Cardiac muscle cell (in vitro differentiated cells and primary cell): Measurements from ENCODE around the gene NYNRIN. TPM values are rescaled to one million over a fixed set of nuclear protein-coding genes. Genes with fewer than 3 reads are reported as not detected.
"Not testable (repeated sequence)": the region's sequence is repeated elsewhere in the genome, so short reads cannot be mapped to it uniquely, and the experiment has no call there.

Experiments
- DNase-seq, 2 donors: peaks; one replicate each; pipeline versions ENCODE4 v3.0.0 to v3.0.0-alpha.2; 2010 to 2017; ENCODE audit warnings: low read depth in 1 of 2, low spot score in 1 of 2
- H3K27ac ChIP-seq: fragments of 200-600 bp; sonication (generic); 2 replicates; pipeline ENCODE4 v1.5.1; 2016
- H3K27me3 ChIP-seq: fragments of 200-600 bp; sonication (generic); 2 replicates; pipeline ENCODE4 v1.6.0; 2016; ENCODE audit warnings: control low read depth
- H3K36me3 ChIP-seq: fragments of 200-600 bp; sonication (generic); 2 replicates; pipeline ENCODE4 v1.5.1; 2016; ENCODE audit warnings: control low read depth
- H3K4me1 ChIP-seq: fragments of 200-600 bp; sonication (generic); 2 replicates; pipeline ENCODE4 v1.8.1; 2017; ENCODE audit warnings: low read depth, mild to moderate bottlenecking, mixed run types
- H3K4me3 ChIP-seq: fragments of 200-600 bp; sonication (generic); 2 replicates; pipeline ENCODE4 v1.5.1; 2016; ENCODE audit warnings: mild to moderate bottlenecking
- H3K9me3 ChIP-seq: fragments of 200-600 bp; sonication (generic); 2 replicates; pipeline ENCODE4 v1.5.1; 2017; ENCODE audit warnings: low read depth, mild to moderate bottlenecking, control low read depth
- polyA plus RNA-seq: library from polyadenylated mRNA; unstranded; fragments of >200 nt; fragmentation: Nextera tagmentation; extraction: Ambion mirVana; gene quantifications from 2 replicates; pipeline ENCODE4 v1.2.1, GENCODE V29; 2016
- total RNA-seq: library from RNA; depleted of rRNA; stranded (reverse); fragments of >200 nt; gene quantifications from 2 replicates; pipeline ENCODE4 v1.2.3, GENCODE V29; 2016
- TF ChIP-seq, protein P1 (sequence below): IDR thresholded peaks from 2 replicates; pipeline ENCODE4 v1.5.1; 2012; ENCODE audit warnings: low read depth, mild to moderate bottlenecking, low read length

The NYNRIN gene
- total and polyA plus RNA-seq, 2 experiments from 2014 or later: 21.3 to 56.2 TPM

DNA sequence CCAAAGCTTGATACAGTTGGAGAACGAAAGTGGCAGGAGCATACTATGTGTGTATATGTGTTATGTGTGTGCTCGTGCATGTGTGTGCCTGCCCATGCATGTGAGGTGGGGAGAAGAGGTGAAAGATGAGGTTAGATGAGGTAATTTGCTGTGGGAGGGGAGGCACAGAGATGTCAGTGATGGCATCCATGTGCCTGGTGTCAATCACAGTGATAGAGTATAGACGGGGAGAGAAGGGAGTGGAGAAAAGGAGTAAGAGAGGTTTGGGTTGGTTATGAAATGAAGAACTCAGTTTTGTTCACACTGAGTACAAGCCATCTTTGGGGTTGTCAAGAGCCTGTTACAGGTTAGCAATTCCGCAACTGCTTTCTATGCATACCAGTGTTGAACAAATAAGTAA, 14.6 kb upstream of the NYNRIN start:
- TF ChIP-seq, protein P1, sequence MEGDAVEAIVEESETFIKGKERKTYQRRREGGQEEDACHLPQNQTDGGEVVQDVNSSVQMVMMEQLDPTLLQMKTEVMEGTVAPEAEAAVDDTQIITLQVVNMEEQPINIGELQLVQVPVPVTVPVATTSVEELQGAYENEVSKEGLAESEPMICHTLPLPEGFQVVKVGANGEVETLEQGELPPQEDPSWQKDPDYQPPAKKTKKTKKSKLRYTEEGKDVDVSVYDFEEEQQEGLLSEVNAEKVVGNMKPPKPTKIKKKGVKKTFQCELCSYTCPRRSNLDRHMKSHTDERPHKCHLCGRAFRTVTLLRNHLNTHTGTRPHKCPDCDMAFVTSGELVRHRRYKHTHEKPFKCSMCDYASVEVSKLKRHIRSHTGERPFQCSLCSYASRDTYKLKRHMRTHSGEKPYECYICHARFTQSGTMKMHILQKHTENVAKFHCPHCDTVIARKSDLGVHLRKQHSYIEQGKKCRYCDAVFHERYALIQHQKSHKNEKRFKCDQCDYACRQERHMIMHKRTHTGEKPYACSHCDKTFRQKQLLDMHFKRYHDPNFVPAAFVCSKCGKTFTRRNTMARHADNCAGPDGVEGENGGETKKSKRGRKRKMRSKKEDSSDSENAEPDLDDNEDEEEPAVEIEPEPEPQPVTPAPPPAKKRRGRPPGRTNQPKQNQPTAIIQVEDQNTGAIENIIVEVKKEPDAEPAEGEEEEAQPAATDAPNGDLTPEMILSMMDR: no peak
- no peak for DNase-seq
- H3K27ac ChIP-seq: no peak overlapping the region

DNA sequence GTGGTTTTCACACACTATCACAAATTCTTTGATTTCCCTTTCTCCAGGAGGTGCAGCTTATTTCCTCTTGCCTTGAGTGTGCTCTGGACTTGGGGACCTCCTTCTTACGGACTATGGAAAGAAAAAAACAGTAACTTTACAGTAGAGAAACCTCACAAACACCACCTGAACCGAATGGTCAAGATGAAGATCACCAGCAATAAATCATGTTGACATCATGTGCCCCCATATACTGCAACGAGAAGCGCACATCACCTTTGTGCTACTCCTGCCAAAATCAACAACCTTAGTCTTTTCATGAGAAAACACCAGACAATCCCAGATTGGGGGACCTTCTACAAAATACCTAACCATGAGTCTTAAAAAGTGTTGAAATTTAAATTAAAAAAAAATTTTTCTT, 13.3 kb upstream of the NYNRIN start:
- Histone ChIP-seq H3K27me3 (no peaks in the 10 kb centered on the region), H3K4me1 (no peaks in the 10 kb centered on the region), H3K4me3 (no peak overlapping the region), H3K9me3 (no peaks in the 10 kb centered on the region), H3K27ac (no peak overlapping the region), H3K36me3 (no peaks in the 10 kb centered on the region)
- DNase-seq: no peak
- TF ChIP-seq, protein P1: no peak

More for the DNA sequence above, 14.6 kb upstream of the NYNRIN start:
- no peaks in the 10 kb centered on the region for H3K9me3 ChIP-seq
- no peaks in the 10 kb centered on the region for H3K36me3 ChIP-seq
- H3K4me3 ChIP-seq: no peak overlapping the region
- no peaks in the 10 kb centered on the region for H3K4me1 ChIP-seq
- no peaks in the 10 kb centered on the region for H3K27me3 ChIP-seq

DNA sequence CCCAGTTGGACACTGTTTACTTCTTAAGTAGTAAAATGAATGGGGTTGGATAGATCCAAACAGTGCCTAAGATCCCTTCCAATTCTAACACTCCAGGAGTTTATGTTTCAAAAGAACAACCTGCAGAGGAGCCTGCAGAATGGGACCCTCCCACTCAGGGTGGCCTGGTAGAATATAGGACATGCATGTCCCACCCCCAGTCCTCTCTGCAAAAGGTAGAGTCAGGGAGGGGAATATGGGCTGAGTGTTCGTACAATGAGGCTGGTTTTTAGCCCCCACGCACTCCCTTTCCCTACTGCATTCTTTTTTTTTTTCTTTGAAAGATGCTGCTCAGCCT, 11.8 kb upstream of the NYNRIN start:
- no peaks in the 10 kb centered on the region for H3K9me3 ChIP-seq
- H3K4me3 ChIP-seq: no peak overlapping the region
- H3K36me3 ChIP-seq: no peaks in the 10 kb centered on the region
- DNase-seq: no peak
- no peaks in the 10 kb centered on the region for H3K4me1 ChIP-seq
- no peaks in the 10 kb centered on the region for H3K27me3 ChIP-seq
- TF ChIP-seq, protein P1: no peak
- H3K27ac ChIP-seq: no peak overlapping the region

DNA sequence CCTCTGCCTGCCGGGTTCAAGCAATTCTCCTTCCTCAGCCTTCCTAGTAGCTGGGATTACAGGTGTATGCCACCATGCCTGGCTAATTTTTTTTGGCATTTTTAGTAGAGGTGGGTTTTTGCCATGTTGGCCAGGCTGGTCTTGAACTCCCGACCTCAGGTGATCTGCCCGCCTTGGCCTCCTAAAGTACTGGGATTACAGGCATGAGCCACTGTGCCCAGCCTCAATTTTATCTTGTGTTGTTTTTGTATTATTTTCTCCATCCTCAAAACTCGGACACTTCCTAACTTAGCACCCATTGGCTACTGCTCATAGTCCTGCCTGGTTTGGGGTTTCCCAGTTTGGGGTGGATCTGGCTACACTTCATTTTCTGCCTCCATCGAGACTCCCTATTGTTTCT, 11.2 kb upstream of the NYNRIN start:
- DNase-seq, H3K4me3 ChIP-seq, H3K36me3 ChIP-seq, H3K27me3 ChIP-seq, H3K9me3 ChIP-seq, H3K4me1 ChIP-seq, H3K27ac ChIP-seq: not testable (repeated sequence)

DNA sequence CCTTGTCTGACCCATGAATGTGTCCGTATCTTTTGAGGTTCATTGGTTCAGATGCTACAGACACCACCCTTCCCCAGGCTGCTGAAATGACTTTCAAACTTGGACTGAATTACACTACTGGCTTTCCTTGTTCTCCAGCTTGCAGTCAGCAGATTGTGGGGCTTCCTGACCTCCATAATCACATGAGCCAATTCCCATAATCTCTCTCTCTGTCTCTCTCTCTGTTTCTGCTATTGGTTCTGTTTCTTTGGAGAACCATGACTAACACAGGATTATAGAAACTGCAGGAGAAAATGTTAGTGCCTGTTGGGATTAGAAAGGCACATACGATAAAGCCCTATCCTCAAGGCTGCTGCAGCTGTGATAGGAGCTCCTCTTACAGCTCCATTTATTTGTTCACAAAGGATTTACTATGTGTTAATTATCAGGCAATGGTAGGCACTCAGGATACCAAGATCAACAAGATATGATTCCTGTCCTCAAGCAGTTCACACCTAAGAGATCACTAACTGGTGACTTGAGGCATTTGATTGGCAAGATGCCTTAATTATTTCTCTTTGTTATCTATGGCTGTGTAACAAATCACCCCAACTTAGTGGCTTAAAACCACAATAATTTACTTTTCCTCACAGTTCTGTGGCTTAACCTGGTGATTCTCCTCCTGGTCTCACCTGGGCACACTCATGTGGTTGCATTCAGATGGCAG, 10.2 kb upstream of the NYNRIN start:
- Histone ChIP-seq H3K4me3 (no peak overlapping the region), H3K9me3 (no peaks in the 10 kb centered on the region), H3K4me1 (peaks cover 6% of the 10 kb centered on the region), H3K27ac (no peak overlapping the region), H3K27me3 (no peaks in the 10 kb centered on the region), H3K36me3 (no peaks in the 10 kb centered on the region)
- peak in 1 of 2 donors; percentile 23 for DNase-seq
- TF ChIP-seq, protein P1: no peak

DNA sequence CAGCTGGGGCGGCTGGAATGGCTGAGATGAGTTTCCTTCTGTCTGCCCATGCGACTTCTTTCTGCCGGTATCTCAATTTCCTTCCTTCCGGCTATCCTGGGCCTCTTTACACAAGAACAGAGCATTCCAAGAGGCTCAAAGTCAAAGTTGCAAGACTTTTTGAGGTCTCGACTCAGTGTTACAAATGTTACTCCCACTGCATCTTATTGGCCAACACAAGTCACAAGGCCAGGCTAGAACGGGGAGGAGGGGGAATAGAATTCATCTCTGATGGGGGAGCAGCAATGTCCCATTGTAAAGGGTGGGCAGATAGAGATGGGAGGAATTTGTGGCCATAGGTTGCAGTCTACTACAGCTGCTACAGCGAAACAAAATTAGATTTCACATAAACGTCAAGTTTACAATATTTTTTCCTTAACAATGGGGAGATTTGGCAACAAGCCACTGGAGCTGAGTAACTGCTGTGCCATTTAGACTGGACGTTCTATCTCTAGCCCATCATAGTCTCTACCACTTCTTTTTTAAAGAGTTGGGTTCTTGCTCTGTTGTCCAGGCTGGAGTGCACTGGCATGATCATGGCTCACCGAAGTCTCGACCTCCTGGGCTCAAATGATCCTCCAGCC, 9.5 kb upstream of the NYNRIN start:
- no peak overlapping the region for H3K4me3 ChIP-seq
- TF ChIP-seq, protein P1: no peak
- H3K27ac ChIP-seq: no peak overlapping the region
- peak in 1 of 2 donors; percentile 88 for DNase-seq
- H3K27me3 ChIP-seq: no peaks in the 10 kb centered on the region
- H3K36me3 ChIP-seq: no peaks in the 10 kb centered on the region
- H3K9me3 ChIP-seq: no peaks in the 10 kb centered on the region
- peaks cover 10% of the 10 kb centered on the region for H3K4me1 ChIP-seq
